Measurements from ENCODE around the gene SHISA5.

DNA sequence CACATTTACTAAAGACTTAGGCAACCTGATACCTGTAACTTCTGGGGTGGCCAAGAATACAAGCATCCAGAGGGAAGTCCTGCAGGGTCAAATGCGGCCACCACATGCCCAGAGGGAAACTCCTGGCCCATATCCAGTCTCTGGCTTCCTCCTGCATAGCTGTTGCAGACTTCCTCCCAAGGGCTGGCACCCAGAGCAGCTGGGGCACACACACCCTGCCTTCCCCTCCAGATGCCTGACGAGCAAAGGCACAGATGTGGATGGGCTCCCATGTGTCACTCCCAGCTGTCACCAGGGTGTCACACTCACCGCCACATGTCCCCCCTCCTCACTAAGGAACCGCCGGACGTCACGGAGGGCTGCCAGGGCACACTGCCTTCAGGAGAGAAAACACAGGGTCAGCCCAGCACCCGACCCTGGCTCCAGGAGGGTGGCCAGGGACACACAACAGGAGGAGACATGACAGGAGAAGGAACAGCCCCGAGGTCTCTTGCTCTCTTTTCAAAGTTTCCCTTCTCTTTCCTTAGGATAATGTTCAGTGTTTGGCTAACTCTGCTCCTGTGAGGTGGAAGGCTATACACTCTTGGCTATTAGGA, 39.4 kb upstream of the SHISA5 start:
- TF ChIP-seq YY1 (IDR thresholded peaks at IDR 0.05; ENCODE audit: low read depth, low read length): no peak
- TF ChIP-seq EP300 (IDR thresholded peaks at IDR 0.05; ENCODE audit: borderline replicate concordance in 1 of 2, control insufficient read depth in 1 of 2, low read depth in 2 of 2, low read length in 2 of 2): no peak
- TF ChIP-seq SP1 (IDR thresholded peaks at IDR 0.05; ENCODE audit: low read depth, low read length): no peak
- no peak for TF ChIP-seq CTCF (IDR thresholded peaks at IDR 0.05 in 2 of 3, conservative IDR thresholded peaks at IDR 0.05 in 1 of 3; ENCODE audit: control insufficient read depth in 2 of 3, extremely low read depth in 1 of 3, insufficient read depth in 1 of 3, low read depth in 3 of 3, low read length in 3 of 3)
- TF ChIP-seq MXI1 (IDR thresholded peaks at IDR 0.05; ENCODE audit: low read depth, low read length): no peak
- TF ChIP-seq POLR2A (IDR thresholded peaks at IDR 0.05; ENCODE audit: low read depth, low read length): no peak
- TF ChIP-seq GABPA (IDR thresholded peaks at IDR 0.05; ENCODE audit: low read depth): no peak
- no peak for TF ChIP-seq FOXM1 (IDR thresholded peaks at IDR 0.05; ENCODE audit: low read depth, low read length)
- no peak for TF ChIP-seq SMARCA5 (IDR thresholded peaks at IDR 0.05)
- no peak for TF ChIP-seq HDAC2 (IDR thresholded peaks at IDR 0.05)
- TF ChIP-seq RBBP5 (conservative IDR thresholded peaks at IDR 0.05): no peak
- no peak for TF ChIP-seq BACH1 (IDR thresholded peaks at IDR 0.05; ENCODE audit: borderline replicate concordance)
